Measurements from ENCODE around the gene MED12. TPM values are rescaled to one million over a fixed set of nuclear protein-coding genes. Genes with fewer than 3 reads are reported as not detected.

Gene MED12
- total and polyA plus RNA-seq, 10 of the 15 experiments (the other 5 are each of a cell fraction or from before 2014, with no cell fraction given) = 0.68 to 28.5 (median 13.7) TPM

- peak; percentile 95 for TF ChIP-seq SMC3 (IDR thresholded peaks at IDR 0.05; ENCODE audit: borderline replicate concordance, low read length)
- no peak for TF ChIP-seq USF2 (IDR thresholded peaks at IDR 0.05; ENCODE audit: borderline replicate concordance, low read depth, low read length)
- TF ChIP-seq PAX8 (IDR thresholded peaks at IDR 0.05) = no peak
- peak; percentile 80 for TF ChIP-seq RAD21 (IDR thresholded peaks at IDR 0.05; ENCODE audit: insufficient read depth, low read depth, low read length)
- no peak for TF ChIP-seq SKIL (IDR thresholded peaks at IDR 0.05; ENCODE audit: low read depth, poor library complexity, severe bottlenecking)
- TF ChIP-seq ZNF207 (IDR thresholded peaks at IDR 0.05; ENCODE audit: borderline replicate concordance) = peak; percentile 61; the same call in 1 of the 2 replicates
- TF ChIP-seq POLR2A (IDR thresholded peaks at IDR 0.05; ENCODE audit: low read depth, low read length) = peak; percentile 6; the same call in 1 of the 2 replicates
- peak; percentile 84 to 88 (median 88) for TF ChIP-seq CTCF (IDR thresholded peaks at IDR 0.05 in 2 of 3, conservative IDR thresholded peaks at IDR 0.05 in 1 of 3; ENCODE audit: control insufficient read depth in 2 of 3, extremely low read depth in 1 of 3, insufficient read depth in 1 of 3, low read depth in 3 of 3, low read length in 3 of 3)
- TF ChIP-seq RUNX3 (IDR thresholded peaks at IDR 0.05; ENCODE audit: low read length) = peak; percentile 58
- TF ChIP-seq YY1 (IDR thresholded peaks at IDR 0.05; ENCODE audit: low read depth, low read length) = peak; percentile 56; the same call in 1 of the 2 replicates
- in situ Hi-C loops (cut with MboI) (no loop called here), intact Hi-C loops (cut with micrococcal nuclease; ENCODE audit: unreplicated experiment) (loop anchor here (1.0 kb wide), 2 partner anchors 26 to 31 kb away; no protein-coding TSS in a partner anchor)
- H3K9ac ChIP-seq (ENCODE audit: control insufficient read depth, insufficient read depth, low read length) = no peak overlapping the region
- H3K27me3 ChIP-seq (replicated peaks in 1 of 2; ENCODE audit: control insufficient read depth in 2 of 2, insufficient read depth in 2 of 2, low read length in 1 of 2) = no peaks in the 10 kb centered on the region
- WGBS (ENCODE audit: insufficient coverage, insufficient replicate concordance, low lambda C conversion rate, missing lambda C conversion rate) = 30% methylated on average over 18 of the region's 18 CpGs
- H3K4me2 ChIP-seq (ENCODE audit: control insufficient read depth, insufficient read depth) = no peak overlapping the region
- no peak overlapping the region for H3K27ac ChIP-seq (ENCODE audit: control insufficient read depth, insufficient read depth)
- no peak overlapping the region for H2AFZ ChIP-seq (ENCODE audit: control insufficient read depth, low read depth, low read length)
- H3K9me3 ChIP-seq (replicated peaks; ENCODE audit: control insufficient read depth, insufficient read depth, low read length) = no peaks in the 10 kb centered on the region
- peak; percentile 77 for FAIRE-seq
- no peaks in the 10 kb centered on the region for H4K20me1 ChIP-seq (ENCODE audit: control insufficient read depth, insufficient read depth)
- CTCF ChIA-PET = interaction anchor here (0.7 to 3.9 kb wide), 14 partner anchors 11 to 159 kb away, joined by 3 to 82 read pairs (median 5); partner anchors contain the start of gene MED12
- POLR2A ChIA-PET = interaction anchor here (0.6 to 1.0 kb wide), 3 partner anchors 11 to 30 kb away, joined by 3 to 5 read pairs (median 4); partner anchors contain the start of gene IL2RG
- peak; percentile 98 for ATAC-seq
- no TSS peak for BruUV-seq (replicated peaks)
- H3K79me2 ChIP-seq (ENCODE audit: control insufficient read depth, insufficient read depth, low read length) = no peaks in the 10 kb centered on the region
- RAD21 ChIA-PET (ENCODE audit: unreplicated experiment) = interaction anchor here (0.6 to 2.4 kb wide), 7 partner anchors 11 to 32 kb away, joined by 3 to 19 read pairs (median 6); partner anchors contain the start of gene MED12
- peaks cover 1 to 8% of the 10 kb centered on the region in 2 experiments; a peak in 3 of 4 replicates for H3K36me3 ChIP-seq (ENCODE audit: control insufficient read depth in 2 of 2, insufficient read depth in 2 of 2, low read length in 1 of 2)
- H3K4me3 ChIP-seq = no peak overlapping the region
- no peaks in the 10 kb centered on the region for H3K4me1 ChIP-seq (ENCODE audit: control insufficient read depth, insufficient read depth, low read length)
- SMC1A ChIA-PET (ENCODE audit: uncharacterized antibody, unreplicated experiment) = interaction anchor here (0.7 to 3.7 kb wide), 7 partner anchors 17 to 49 kb away, joined by 3 to 46 read pairs (median 4); no protein-coding TSS in a partner anchor
- DNase-seq (ENCODE audit: low read depth, low spot score) = no peak
Observed at GRCh38 chrX:71128915-71129765, 10.7 kb downstream of the MED12 start.
